ENCODE results near the gene GP1BB. TPM values are rescaled to one million over a fixed set of nuclear protein-coding genes. Genes with fewer than 3 reads are reported as not detected.

Gene GP1BB
- total and polyA plus RNA-seq, 2 of the 13 experiments (the other 11 are each of a cell fraction or from before 2014, with no cell fraction given), result not detected

DNA sequence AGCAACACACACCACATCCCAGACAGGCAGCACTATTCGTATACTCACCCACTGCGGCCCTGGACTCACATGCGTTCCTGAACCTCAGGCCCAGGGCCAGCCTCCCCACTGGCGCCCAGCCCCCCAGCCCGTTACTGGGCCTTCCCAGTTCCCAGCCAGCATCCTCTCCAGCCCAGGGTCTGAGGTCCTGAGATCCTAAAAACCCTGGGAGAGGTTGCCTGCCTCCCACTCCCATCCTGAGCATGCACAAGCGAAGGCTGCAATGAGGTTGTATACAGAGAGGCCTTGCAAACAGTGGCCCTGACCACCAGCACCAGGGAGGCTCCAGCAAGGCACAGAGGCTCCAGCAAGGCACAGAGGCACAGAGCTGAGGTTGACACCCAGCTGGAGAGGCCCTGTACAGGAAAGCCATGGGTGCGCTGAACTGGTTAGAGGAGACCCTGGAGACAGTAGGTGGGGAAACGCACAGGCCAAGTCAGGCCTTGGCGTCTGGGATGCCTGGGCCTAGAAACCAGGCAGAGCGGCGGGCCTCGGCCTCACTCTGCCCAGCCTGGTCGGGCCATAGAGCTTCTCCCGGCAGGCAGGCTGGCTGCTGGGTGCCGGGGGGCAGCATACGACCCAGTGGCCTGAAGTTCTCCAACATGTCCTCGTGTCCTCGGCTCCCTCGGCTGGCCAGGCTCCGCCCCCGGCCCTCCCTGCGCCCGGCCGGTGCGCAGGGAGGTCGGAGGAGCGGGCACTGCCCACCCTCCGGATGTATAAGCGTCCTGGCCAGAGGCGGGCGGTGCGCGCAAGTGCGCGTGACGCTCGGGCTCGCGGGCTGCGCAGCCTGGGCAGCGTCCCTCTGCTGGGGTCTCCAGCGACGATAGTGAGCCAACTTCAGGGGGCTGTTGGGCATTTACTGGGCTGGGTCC lies 34.9 kb downstream of the GP1BB start:
- CTCF ChIA-PET (ENCODE audit: low intra/inter-chr PET ratio, low total read pairs), result interaction anchor here (3.1 kb wide), 1 partner anchor 152 kb away, joined by 14 read pairs; no protein-coding TSS in a partner anchor

DNA sequence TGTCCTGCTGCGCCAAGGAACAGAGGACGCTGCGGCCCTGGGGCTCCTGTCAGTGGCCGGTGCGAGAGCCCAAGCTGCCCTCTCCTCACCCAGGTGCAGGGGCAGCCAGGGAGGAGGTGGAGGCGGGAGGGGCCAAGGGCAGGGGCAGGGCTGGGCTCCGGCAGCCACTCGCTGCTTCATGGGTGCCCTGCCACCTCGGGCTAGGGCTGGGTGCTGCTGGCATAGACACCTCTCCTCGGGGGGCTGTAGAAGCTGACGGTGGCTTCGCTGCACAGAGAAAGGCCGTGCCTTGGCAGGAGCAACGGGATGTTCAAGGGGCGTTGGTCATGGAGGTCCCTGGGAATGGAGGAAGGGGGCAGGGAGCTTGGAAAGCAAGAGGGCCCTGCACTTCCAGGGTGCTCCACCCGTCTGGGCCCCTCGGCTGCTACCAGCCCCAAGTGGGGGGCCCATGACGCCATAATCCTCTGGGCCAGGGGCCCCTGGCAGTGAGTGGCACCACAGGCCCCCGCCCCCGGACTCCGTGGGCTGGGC lies 35.6 kb downstream of the GP1BB start:
- intact Hi-C loops (cut with micrococcal nuclease; ENCODE audit: unreplicated experiment) (no loop called here), in situ Hi-C loops (cut with HindIII; ENCODE audit: extremely low pct_ligation_motif_present, low pct_unique_long_range_greater_than_20kb) (loop anchor here (10.0 kb wide), 1 partner anchor 156 kb away; no protein-coding TSS in a partner anchor)
- ATAC-seq (no peak), FAIRE-seq (no peak), DNase-seq (ENCODE audit: low spot score) (no peak)
- Histone ChIP-seq H3K27ac (ENCODE audit: extremely low read length, insufficient read depth, low read length) (no peak overlapping the region), H3K9ac (ENCODE audit: insufficient read depth, low read depth, low read length) (no peak overlapping the region), H3K4me2 (ENCODE audit: low read depth, low read length) (no peak overlapping the region), H3K9me3 (ENCODE audit: low read length) (no peaks in the 10 kb centered on the region), H2AFZ (ENCODE audit: low read length) (no peak overlapping the region), H3K4me1 (ENCODE audit: insufficient read depth, low read length) (peaks cover 34% of the 10 kb centered on the region), H3K4me3 (replicated peaks in 1 of 3; ENCODE audit: insufficient read depth in 1 of 3, low read depth in 2 of 3, low read length in 3 of 3) (no peak overlapping the region), H3K36me3 (replicated peaks in 1 of 2; ENCODE audit: control insufficient read depth in 1 of 2, insufficient read depth in 2 of 2, low read length in 2 of 2) (no peaks in the 10 kb centered on the region), H4K20me1 (ENCODE audit: insufficient read depth, low read length) (no peaks in the 10 kb centered on the region; the same call in 1 of the 2 replicates), H3K27me3 (ENCODE audit: control insufficient read depth in 1 of 2, insufficient read depth in 2 of 2, low read length in 2 of 2) (peaks cover 9 to 89% of the 10 kb centered on the region in 2 experiments), H3K79me2 (ENCODE audit: insufficient read depth, low read length) (no peaks in the 10 kb centered on the region)
- no TSS peak for BruUV-seq (replicated peaks)
- no CpG with 5 or more reads among the region's 21 CpGs for WGBS (ENCODE audit: low lambda C conversion rate)
- ChIA-PET CTCF (ENCODE audit: low intra/inter-chr PET ratio, low total read pairs) (no interaction called here), POLR2A (no interaction called here)
- TF ChIP-seq FOXK2 (IDR thresholded peaks at IDR 0.05), result no peak
- TF ChIP-seq, protein P1, sequence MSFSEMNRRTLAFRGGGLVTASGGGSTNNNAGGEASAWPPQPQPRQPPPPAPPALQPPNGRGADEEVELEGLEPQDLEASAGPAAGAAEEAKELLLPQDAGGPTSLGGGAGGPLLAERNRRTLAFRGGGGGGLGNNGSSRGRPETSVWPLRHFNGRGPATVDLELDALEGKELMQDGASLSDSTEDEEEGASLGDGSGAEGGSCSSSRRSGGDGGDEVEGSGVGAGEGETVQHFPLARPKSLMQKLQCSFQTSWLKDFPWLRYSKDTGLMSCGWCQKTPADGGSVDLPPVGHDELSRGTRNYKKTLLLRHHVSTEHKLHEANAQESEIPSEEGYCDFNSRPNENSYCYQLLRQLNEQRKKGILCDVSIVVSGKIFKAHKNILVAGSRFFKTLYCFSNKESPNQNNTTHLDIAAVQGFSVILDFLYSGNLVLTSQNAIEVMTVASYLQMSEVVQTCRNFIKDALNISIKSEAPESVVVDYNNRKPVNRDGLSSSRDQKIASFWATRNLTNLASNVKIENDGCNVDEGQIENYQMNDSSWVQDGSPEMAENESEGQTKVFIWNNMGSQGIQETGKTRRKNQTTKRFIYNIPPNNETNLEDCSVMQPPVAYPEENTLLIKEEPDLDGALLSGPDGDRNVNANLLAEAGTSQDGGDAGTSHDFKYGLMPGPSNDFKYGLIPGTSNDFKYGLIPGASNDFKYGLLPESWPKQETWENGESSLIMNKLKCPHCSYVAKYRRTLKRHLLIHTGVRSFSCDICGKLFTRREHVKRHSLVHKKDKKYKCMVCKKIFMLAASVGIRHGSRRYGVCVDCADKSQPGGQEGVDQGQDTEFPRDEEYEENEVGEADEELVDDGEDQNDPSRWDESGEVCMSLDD (CRISPR knock-in tag; IDR thresholded peaks at IDR 0.05; ENCODE audit: borderline replicate concordance), result no peak
- no peak for TF ChIP-seq PAWR (CRISPR knock-in tag; IDR thresholded peaks at IDR 0.05; ENCODE audit: borderline replicate concordance)
- no peak for TF ChIP-seq FOXC1 (CRISPR knock-in tag; IDR thresholded peaks at IDR 0.05; ENCODE audit: borderline replicate concordance)
- TF ChIP-seq MTF2 (CRISPR knock-in tag; IDR thresholded peaks at IDR 0.05; ENCODE audit: borderline replicate concordance), result no peak
- no peak for TF ChIP-seq SATB2 (CRISPR knock-in tag; IDR thresholded peaks at IDR 0.05)
- TF ChIP-seq, protein P2, sequence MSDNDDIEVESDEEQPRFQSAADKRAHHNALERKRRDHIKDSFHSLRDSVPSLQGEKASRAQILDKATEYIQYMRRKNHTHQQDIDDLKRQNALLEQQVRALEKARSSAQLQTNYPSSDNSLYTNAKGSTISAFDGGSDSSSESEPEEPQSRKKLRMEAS (IDR thresholded peaks at IDR 0.05), result no peak
- TF ChIP-seq MIXL1 (CRISPR knock-in tag; IDR thresholded peaks at IDR 0.05), result no peak
- TF ChIP-seq PPARG (CRISPR knock-in tag; conservative IDR thresholded peaks at IDR 0.05), result no peak
- TF ChIP-seq YEATS4 (CRISPR knock-in tag; IDR thresholded peaks at IDR 0.05; ENCODE audit: borderline replicate concordance), result no peak

More for the DNA sequence above, 34.9 kb downstream of the GP1BB start:
- Histone ChIP-seq H3K9ac (ENCODE audit: insufficient read depth, low read depth, low read length) (no peak overlapping the region), H3K4me2 (ENCODE audit: low read depth, low read length) (no peak overlapping the region), H3K4me1 (ENCODE audit: insufficient read depth, low read length) (peaks cover 34% of the 10 kb centered on the region), H4K20me1 (ENCODE audit: insufficient read depth, low read length) (no peaks in the 10 kb centered on the region; the same call in 1 of the 2 replicates), H3K79me2 (ENCODE audit: insufficient read depth, low read length) (no peaks in the 10 kb centered on the region), H2AFZ (ENCODE audit: low read length) (no peak overlapping the region), H3K4me3 (replicated peaks in 1 of 3; ENCODE audit: insufficient read depth in 1 of 3, low read depth in 2 of 3, low read length in 3 of 3) (no peak overlapping the region), H3K36me3 (replicated peaks in 1 of 2; ENCODE audit: control insufficient read depth in 1 of 2, insufficient read depth in 2 of 2, low read length in 2 of 2) (no peaks in the 10 kb centered on the region), H3K9me3 (ENCODE audit: low read length) (no peaks in the 10 kb centered on the region), H3K27me3 (ENCODE audit: control insufficient read depth in 1 of 2, insufficient read depth in 2 of 2, low read length in 2 of 2) (peaks cover 16 to 89% of the 10 kb centered on the region in 2 experiments), H3K27ac (ENCODE audit: extremely low read length, insufficient read depth, low read length) (no peak overlapping the region)
- POLR2A ChIA-PET, result no interaction called here
- intact Hi-C loops (cut with micrococcal nuclease; ENCODE audit: unreplicated experiment), result no loop called here
- ATAC-seq (peak; percentile 9; the same call in 2 of the 3 replicates), DNase-seq (ENCODE audit: low spot score) (no peak), FAIRE-seq (no peak)
- TF ChIP-seq, protein P3, sequence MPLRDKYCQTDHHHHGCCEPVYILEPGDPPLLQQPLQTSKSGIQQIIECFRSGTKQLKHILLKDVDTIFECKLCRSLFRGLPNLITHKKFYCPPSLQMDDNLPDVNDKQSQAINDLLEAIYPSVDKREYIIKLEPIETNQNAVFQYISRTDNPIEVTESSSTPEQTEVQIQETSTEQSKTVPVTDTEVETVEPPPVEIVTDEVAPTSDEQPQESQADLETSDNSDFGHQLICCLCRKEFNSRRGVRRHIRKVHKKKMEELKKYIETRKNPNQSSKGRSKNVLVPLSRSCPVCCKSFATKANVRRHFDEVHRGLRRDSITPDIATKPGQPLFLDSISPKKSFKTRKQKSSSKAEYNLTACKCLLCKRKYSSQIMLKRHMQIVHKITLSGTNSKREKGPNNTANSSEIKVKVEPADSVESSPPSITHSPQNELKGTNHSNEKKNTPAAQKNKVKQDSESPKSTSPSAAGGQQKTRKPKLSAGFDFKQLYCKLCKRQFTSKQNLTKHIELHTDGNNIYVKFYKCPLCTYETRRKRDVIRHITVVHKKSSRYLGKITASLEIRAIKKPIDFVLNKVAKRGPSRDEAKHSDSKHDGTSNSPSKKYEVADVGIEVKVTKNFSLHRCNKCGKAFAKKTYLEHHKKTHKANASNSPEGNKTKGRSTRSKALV (CRISPR knock-in tag; IDR thresholded peaks at IDR 0.05), result 0 out of 2 replicates have a peak, but pooled peaks have one; percentile 16
- TF ChIP-seq NCOA2 (CRISPR knock-in tag; IDR thresholded peaks at IDR 0.05), result no peak
- in situ Hi-C loops (cut with HindIII; ENCODE audit: extremely low pct_ligation_motif_present, low pct_unique_long_range_greater_than_20kb), result loop anchor here (10.0 kb wide), 1 partner anchor 157 kb away; no protein-coding TSS in a partner anchor
- no TSS peak for BruUV-seq (replicated peaks)
- 76% methylated on average over 33 of the region's 43 CpGs for WGBS (ENCODE audit: low lambda C conversion rate)

All from HepG2 (cell line).